Measurements from ENCODE around the gene LPP. TPM values are rescaled to one million over a fixed set of nuclear protein-coding genes. Genes with fewer than 3 reads are reported as not detected.

LPP gene
- total and polyA plus RNA-seq, 2 of the 13 experiments (the other 11 are each of a cell fraction or from before 2014, with no cell fraction given), result 19.2 to 29.9 TPM

- POLR2A ChIA-PET, result no interaction called here
- H3K27ac ChIP-seq (ENCODE audit: extremely low read length, insufficient read depth, low read length), result no peak overlapping the region
Observed at GRCh38 chr3:188349933-188350332, 196.0 kb downstream of the LPP start.

More at GRCh38 chr3:188349933-188350332, 196.0 kb downstream of the LPP start:
- no peak overlapping the region for H3K4me2 ChIP-seq (ENCODE audit: low read depth, low read length)
- FAIRE-seq, result no peak
- intact Hi-C loops (cut with micrococcal nuclease; ENCODE audit: unreplicated experiment) (no loop called here), in situ Hi-C loops (cut with HindIII; ENCODE audit: extremely low pct_ligation_motif_present, low pct_unique_long_range_greater_than_20kb) (no loop called here)
- no peak overlapping the region for H2AFZ ChIP-seq (ENCODE audit: low read length)
- peaks cover 2% of the 10 kb centered on the region for H3K79me2 ChIP-seq (ENCODE audit: insufficient read depth, low read length)
- DNase-seq (ENCODE audit: low spot score), result no peak
- no peaks in the 10 kb centered on the region for H4K20me1 ChIP-seq (ENCODE audit: insufficient read depth, low read length)
- TF ChIP-seq AFF4 (CRISPR knock-in tag; IDR thresholded peaks at IDR 0.05) (no peak), FOXC1 (CRISPR knock-in tag; IDR thresholded peaks at IDR 0.05; ENCODE audit: borderline replicate concordance) (no peak), FIP1L1 (IDR thresholded peaks at IDR 0.05; ENCODE audit: borderline replicate concordance, insufficient read depth, low read depth, low read length) (no peak), ZNF136 (CRISPR knock-in tag; IDR thresholded peaks at IDR 0.05; ENCODE audit: low read depth) (no peak), AGO1 (IDR thresholded peaks at IDR 0.05; ENCODE audit: low read depth, low read length, poor library complexity, severe bottlenecking) (no peak), ZFP90 (CRISPR knock-in tag; IDR thresholded peaks at IDR 0.05; ENCODE audit: borderline replicate concordance) (no peak), ZMAT3 (CRISPR knock-in tag; conservative IDR thresholded peaks at IDR 0.05) (no peak), ZNF30 (CRISPR knock-in tag; IDR thresholded peaks at IDR 0.05) (no peak), TBX2 (CRISPR knock-in tag; IDR thresholded peaks at IDR 0.05; ENCODE audit: borderline replicate concordance) (no peak), BRF2 (CRISPR knock-in tag; IDR thresholded peaks at IDR 0.05) (no peak), ZNF879 (CRISPR knock-in tag; IDR thresholded peaks at IDR 0.05) (no peak), ZFP36L1 (CRISPR knock-in tag; IDR thresholded peaks at IDR 0.05) (no peak), ZNF619 (CRISPR knock-in tag; IDR thresholded peaks at IDR 0.05) (no peak)
- BruUV-seq (replicated peaks), result no TSS peak
- H3K27me3 ChIP-seq (ENCODE audit: control insufficient read depth in 1 of 2, insufficient read depth in 2 of 2, low read length in 2 of 2), result no peaks in the 10 kb centered on the region
- H3K9me3 ChIP-seq (ENCODE audit: low read length), result no peaks in the 10 kb centered on the region
- H3K4me1 ChIP-seq (ENCODE audit: insufficient read depth, low read length), result peaks cover 27% of the 10 kb centered on the region
- CTCF ChIA-PET (ENCODE audit: low intra/inter-chr PET ratio, low total read pairs), result no interaction called here
- no peak overlapping the region for H3K9ac ChIP-seq (ENCODE audit: insufficient read depth, low read depth, low read length)
- H3K4me3 ChIP-seq (replicated peaks in 1 of 3; ENCODE audit: insufficient read depth in 1 of 3, low read depth in 2 of 3, low read length in 3 of 3), result no peak overlapping the region
- peaks cover 2 to 5% of the 10 kb centered on the region in 2 experiments; a peak in 2 of 5 replicates for H3K36me3 ChIP-seq (replicated peaks in 1 of 2; ENCODE audit: control insufficient read depth in 1 of 2, insufficient read depth in 2 of 2, low read length in 2 of 2)
- WGBS (ENCODE audit: low lambda C conversion rate), result 66% methylated on average over 4 of the region's 4 CpGs
- ATAC-seq, result no peak
